ENCODE data around the gene SMCO2.

Gene SMCO2

GRCh38 chr12:27436029-27436428 is 10.5 kb upstream of the SMCO2 start (continued):
- no peak for TF ChIP-seq ZNF280C (tag by site-specific recombination; IDR thresholded peaks at IDR 0.05)
- TF ChIP-seq ZNF561 (tag by site-specific recombination; IDR thresholded peaks at IDR 0.05; ENCODE audit: borderline replicate concordance), result no peak
- no peak for TF ChIP-seq ATF2 (tag by site-specific recombination; IDR thresholded peaks at IDR 0.05; ENCODE audit: low read depth)
- TF ChIP-seq ZNF184 (tag by site-specific recombination; IDR thresholded peaks at IDR 0.05), result no peak
- TF ChIP-seq ZNF16 (tag by site-specific recombination; IDR thresholded peaks at IDR 0.05; ENCODE audit: low read depth), result no peak
- TF ChIP-seq ZNF639 (tag by site-specific recombination; IDR thresholded peaks at IDR 0.05), result no peak

GRCh38 chr12:27436768-27437167 is 9.8 kb upstream of the SMCO2 start:
- ChIA-PET POLR2A (interaction anchor here (0.6 kb wide), 1 partner anchor 87 kb away, joined by 9 read pairs; the partner anchor contains the start of gene PPFIBP1), CTCF (interaction anchor here (0.6 to 5.3 kb wide), 8 partner anchors 8 to 553 kb away, joined by 3 to 36 read pairs (median 4); no protein-coding TSS in a partner anchor)
- Histone ChIP-seq H3K4me3 (ENCODE audit: low read depth, low read length) (no peak overlapping the region), H3K4me1 (ENCODE audit: control insufficient read depth, insufficient read depth, low read length) (peaks cover 7% of the 10 kb centered on the region; the same call in 1 of the 2 replicates), H3K9me3 (ENCODE audit: control insufficient read depth, insufficient read depth, low read depth, low read length) (no peaks in the 10 kb centered on the region), H3K27ac (ENCODE audit: extremely low read depth, low read depth, low read length) (no peak overlapping the region), H3K36me3 (ENCODE audit: control insufficient read depth in 2 of 2, insufficient read depth in 1 of 2, low read length in 2 of 2) (no peaks in the 10 kb centered on the region)
- TF ChIP-seq SP2 (tag by site-specific recombination; IDR thresholded peaks at IDR 0.05), result no peak
- TF ChIP-seq ZSCAN18 (tag by site-specific recombination; IDR thresholded peaks at IDR 0.05), result no peak
- no peak for TF ChIP-seq ZNF529 (tag by site-specific recombination; IDR thresholded peaks at IDR 0.05; ENCODE audit: insufficient replicate concordance)
- TF ChIP-seq ZBTB10 (tag by site-specific recombination; IDR thresholded peaks at IDR 0.05), result no peak
- TF ChIP-seq ZNF274 (IDR thresholded peaks at IDR 0.05; ENCODE audit: low read length), result no peak
- no peak for TF ChIP-seq ZNF274 (tag by site-specific recombination; IDR thresholded peaks at IDR 0.05; ENCODE audit: borderline replicate concordance)
- TF ChIP-seq ZNF16 (tag by site-specific recombination; IDR thresholded peaks at IDR 0.05; ENCODE audit: low read depth), result no peak
- no peak for TF ChIP-seq KLF1 (tag by site-specific recombination; IDR thresholded peaks at IDR 0.05)
- no peak for TF ChIP-seq ZNF670 (tag by site-specific recombination; IDR thresholded peaks at IDR 0.05; ENCODE audit: low read depth)
- no peak for TF ChIP-seq ZNF23 (tag by site-specific recombination; IDR thresholded peaks at IDR 0.05; ENCODE audit: borderline replicate concordance)
- no peak for TF ChIP-seq ZNF558 (tag by site-specific recombination; IDR thresholded peaks at IDR 0.05)
- TF ChIP-seq ZNF211 (tag by site-specific recombination; IDR thresholded peaks at IDR 0.05; ENCODE audit: low read depth), result no peak

Measured in HEK293 (cell line).